ENCODE measurements around the gene CADPS2. TPM values are rescaled to one million over a fixed set of nuclear protein-coding genes. Genes with fewer than 3 reads are reported as not detected.

CADPS2 gene
- total and polyA plus RNA-seq, 7 donors: 1.5 to 3.6 (median 2.1) TPM

GRCh38 chr7:122470859-122471258 is 415.4 kb downstream of the CADPS2 start:
- WGBS, 3 donors: 65 to 80% (median 72%) methylated on average over 3 of the region's 3 CpGs
- no peaks in the 10 kb centered on the region for H3K9me3 ChIP-seq
- intact Hi-C loops (cut with DNase I): no loop called here

DNA sequence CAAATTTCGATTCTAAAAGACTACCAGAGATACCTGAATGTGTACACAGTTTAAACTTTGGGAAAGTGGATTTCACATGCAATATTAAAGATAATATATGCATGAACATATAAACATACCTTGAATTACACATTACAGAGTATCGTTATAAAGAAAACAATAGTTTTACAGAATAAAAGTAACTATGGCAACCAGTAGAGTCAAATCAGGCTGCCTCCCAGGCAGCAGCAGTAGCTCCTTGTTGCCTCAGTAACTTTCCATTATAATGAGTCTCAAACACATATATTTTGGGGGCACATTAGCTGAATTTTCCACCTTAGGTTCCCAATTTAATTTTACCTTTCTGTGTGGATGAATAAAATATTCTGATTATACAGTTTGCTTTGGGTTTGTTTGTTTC is 417.3 kb downstream of the CADPS2 start:
- Histone ChIP-seq H3K36me3 (ENCODE audit: insufficient read depth in 1 of 2, low read depth in 1 of 2) (no peaks in the 10 kb centered on the region), H3K27me3 (ENCODE audit: insufficient read depth in 3 of 3, low read length in 2 of 3) (no peaks in the 10 kb centered on the region), H3K27ac (no peak overlapping the region), H3K4me1 (no peaks in the 10 kb centered on the region), H3K9me3 (no peaks in the 10 kb centered on the region), H3K4me3 (no peak overlapping the region)
- ATAC-seq (no peak), DNase-seq (no peak)
- intact Hi-C loops (cut with DNase I): no loop called here
- WGBS, 3 donors: 43 to 52% (median 51%) methylated on average over 2 of the region's 2 CpGs
- no peak for TF ChIP-seq CTCF (IDR thresholded peaks at IDR 0.05)

More at GRCh38 chr7:122470859-122471258, 415.4 kb downstream of the CADPS2 start:
- Histone ChIP-seq H3K27ac (no peak overlapping the region), H3K4me1 (no peaks in the 10 kb centered on the region), H3K36me3 (ENCODE audit: insufficient read depth in 1 of 2, low read depth in 1 of 2) (no peaks in the 10 kb centered on the region), H3K4me3 (no peak overlapping the region), H3K27me3 (ENCODE audit: insufficient read depth in 3 of 3, low read length in 2 of 3) (no peaks in the 10 kb centered on the region)
- DNase-seq (no peak), ATAC-seq (no peak)
- no peak for TF ChIP-seq CTCF (IDR thresholded peaks at IDR 0.05)

DNA sequence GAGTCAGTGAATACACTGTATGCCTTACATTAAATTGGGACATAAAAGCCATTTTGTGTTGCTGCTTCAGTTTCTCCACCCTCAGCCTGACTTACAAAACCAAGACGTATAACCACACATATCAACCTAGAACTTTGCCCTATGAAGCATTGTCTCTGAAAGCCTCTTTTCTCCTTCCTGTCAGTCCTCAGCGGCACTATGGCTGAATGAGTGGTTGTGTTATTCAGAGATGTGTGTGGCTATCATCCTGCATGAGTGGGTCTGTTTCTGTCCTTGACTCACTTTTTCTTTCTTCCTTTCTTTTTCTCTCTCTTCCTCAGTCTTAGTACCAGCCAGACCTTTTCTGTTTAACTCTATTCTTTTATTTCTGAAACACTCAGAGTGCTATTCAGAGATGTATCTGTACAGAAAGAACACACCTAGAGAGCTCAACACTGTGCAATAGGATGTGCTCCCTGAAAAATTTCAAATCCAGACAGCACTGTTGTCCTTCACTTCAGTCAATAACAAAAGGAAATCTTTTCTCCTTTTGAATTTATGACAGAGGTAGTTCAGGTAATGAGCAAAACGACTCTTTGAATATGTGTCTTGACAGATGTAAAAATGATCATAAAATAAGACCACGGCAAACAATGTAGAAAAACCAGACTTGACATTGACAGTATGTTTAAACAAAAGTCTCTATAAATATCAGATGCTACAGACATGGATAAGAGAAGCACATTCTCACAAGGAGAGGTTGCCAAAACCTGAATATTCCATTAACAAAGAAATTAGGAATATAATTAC is 418.4 kb downstream of the CADPS2 start:
- H3K9me3 ChIP-seq: no peaks in the 10 kb centered on the region
- DNase-seq (no peak), ATAC-seq (no peak)
- H3K4me3 ChIP-seq: no peak overlapping the region
- intact Hi-C loops (cut with DNase I): no loop called here
- TF ChIP-seq CTCF (IDR thresholded peaks at IDR 0.05): no peak
- no peak overlapping the region for H3K27ac ChIP-seq
- no peaks in the 10 kb centered on the region for H3K36me3 ChIP-seq (ENCODE audit: insufficient read depth in 1 of 2, low read depth in 1 of 2)
- WGBS, 3 donors: 70 to 77% (median 75%) methylated on average over 4 of the region's 4 CpGs
- H3K27me3 ChIP-seq (ENCODE audit: insufficient read depth in 3 of 3, low read length in 2 of 3): no peaks in the 10 kb centered on the region
- no peaks in the 10 kb centered on the region for H3K4me1 ChIP-seq

DNA sequence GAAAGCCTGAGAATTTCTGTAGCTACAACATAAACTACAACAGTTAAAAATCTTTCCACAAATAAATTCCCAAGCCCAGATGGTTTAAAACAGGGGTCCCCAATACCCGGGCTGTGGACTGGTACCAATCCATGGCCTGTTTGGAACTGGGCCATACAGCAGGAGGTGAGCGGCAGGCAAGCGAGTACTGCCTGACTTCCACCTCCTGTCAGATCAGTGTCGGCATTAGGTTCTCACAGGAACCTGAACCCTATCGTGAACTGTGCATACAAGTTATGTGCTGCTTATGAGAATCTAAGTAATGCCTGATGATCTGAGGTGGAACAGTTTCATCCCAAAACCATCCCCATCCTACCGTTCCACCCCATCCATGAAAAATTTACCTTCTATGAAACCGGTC is 421.0 kb downstream of the CADPS2 start:
- TF ChIP-seq CTCF (IDR thresholded peaks at IDR 0.05): no peak
- DNase-seq: no peak
- Histone ChIP-seq H3K27me3 (ENCODE audit: insufficient read depth in 3 of 3, low read length in 2 of 3) (no peaks in the 10 kb centered on the region), H3K4me3 (no peak overlapping the region), H3K4me1 (no peaks in the 10 kb centered on the region), H3K36me3 (ENCODE audit: insufficient read depth in 1 of 2, low read depth in 1 of 2) (no peaks in the 10 kb centered on the region), H3K9me3 (no peaks in the 10 kb centered on the region), H3K27ac (no peak overlapping the region)
- no peak for ATAC-seq
- WGBS, 3 donors: 90% methylated on average over 7 of the region's 7 CpGs
- intact Hi-C loops (cut with DNase I): no loop called here

- Histone ChIP-seq H3K27ac (no peak overlapping the region), H3K27me3 (ENCODE audit: insufficient read depth in 3 of 3, low read length in 2 of 3) (no peaks in the 10 kb centered on the region), H3K36me3 (ENCODE audit: insufficient read depth in 1 of 2, low read depth in 1 of 2) (no peaks in the 10 kb centered on the region), H3K4me1 (no peaks in the 10 kb centered on the region), H3K9me3 (no peaks in the 10 kb centered on the region), H3K4me3 (no peak overlapping the region)
- intact Hi-C loops (cut with DNase I): no loop called here
- ATAC-seq (no peak), DNase-seq (no peak)
- no peak for TF ChIP-seq CTCF (IDR thresholded peaks at IDR 0.05)
- WGBS, 3 donors: 50 to 77% (median 59%) methylated on average over 1 of the region's 1 CpG
Measured at GRCh38 chr7:122463631-122464030, 422.6 kb downstream of the CADPS2 start.

Data from psoas muscle (tissue), 8 donors.